Measurements from ENCODE around the gene ZIC4.

The ZIC4 gene

GRCh38 chr3:147412261-147412916 is 6.0 kb upstream of the ZIC4 start:
- H3K4me2 ChIP-seq (ENCODE audit: low read length), result no peak overlapping the region
- TF ChIP-seq EZH2phosphoT487 (IDR thresholded peaks at IDR 0.05; ENCODE audit: low read depth) (no peak), CTCF (IDR thresholded peaks at IDR 0.05; ENCODE audit: low read depth, low read length) (no peak)
- H3K27me3 ChIP-seq (ENCODE audit: low read depth, low read length), result no peaks in the 10 kb centered on the region
- H4K20me1 ChIP-seq (ENCODE audit: insufficient read depth, low read length), result no peaks in the 10 kb centered on the region
- 0 out of 2 replicates have a peak, but pooled peaks cover 3% of the 10 kb centered on the region for H3K9me3 ChIP-seq (ENCODE audit: insufficient read depth, low read length)
- no peak overlapping the region for H2AFZ ChIP-seq (ENCODE audit: low read depth, low read length)
- H3K4me1 ChIP-seq (ENCODE audit: low read length), result no peaks in the 10 kb centered on the region
- H3K27ac ChIP-seq (ENCODE audit: low read length), result no peak overlapping the region
- no peak overlapping the region for H3K9ac ChIP-seq (ENCODE audit: low read length)
- H3K79me2 ChIP-seq (ENCODE audit: low read length), result no peaks in the 10 kb centered on the region
- no peak overlapping the region for H3K4me3 ChIP-seq (ENCODE audit: low read length)
- no peaks in the 10 kb centered on the region for H3K36me3 ChIP-seq (replicated peaks; ENCODE audit: low read depth, low read length)

- Histone ChIP-seq H3K27me3 (ENCODE audit: low read depth, low read length) (no peaks in the 10 kb centered on the region), H3K27ac (ENCODE audit: low read length) (no peak overlapping the region), H3K9me3 (ENCODE audit: insufficient read depth, low read length) (0 out of 2 replicates have a peak, but pooled peaks cover 3% of the 10 kb centered on the region), H3K4me2 (ENCODE audit: low read length) (no peak overlapping the region), H3K79me2 (ENCODE audit: low read length) (no peaks in the 10 kb centered on the region), H3K4me1 (ENCODE audit: low read length) (no peaks in the 10 kb centered on the region), H3K36me3 (replicated peaks; ENCODE audit: low read depth, low read length) (no peaks in the 10 kb centered on the region), H3K4me3 (ENCODE audit: low read length) (no peak overlapping the region), H4K20me1 (ENCODE audit: insufficient read depth, low read length) (no peaks in the 10 kb centered on the region), H2AFZ (ENCODE audit: low read depth, low read length) (no peak overlapping the region), H3K9ac (ENCODE audit: low read length) (no peak overlapping the region)
- TF ChIP-seq CTCF (IDR thresholded peaks at IDR 0.05; ENCODE audit: low read depth, low read length), result no peak
- no peak for TF ChIP-seq EZH2phosphoT487 (IDR thresholded peaks at IDR 0.05; ENCODE audit: low read depth)
Measured at GRCh38 chr3:147411815-147412241, 5.5 kb upstream of the ZIC4 start.

- Histone ChIP-seq H4K20me1 (ENCODE audit: insufficient read depth, low read length) (no peaks in the 10 kb centered on the region), H3K4me1 (ENCODE audit: low read length) (no peaks in the 10 kb centered on the region), H3K9ac (ENCODE audit: low read length) (no peak overlapping the region), H3K27me3 (ENCODE audit: low read depth, low read length) (no peaks in the 10 kb centered on the region), H3K79me2 (ENCODE audit: low read length) (no peaks in the 10 kb centered on the region), H3K9me3 (ENCODE audit: insufficient read depth, low read length) (peaks cover 3% of the 10 kb centered on the region; the same call in 1 of the 2 replicates), H3K4me2 (ENCODE audit: low read length) (no peak overlapping the region), H3K36me3 (replicated peaks; ENCODE audit: low read depth, low read length) (no peaks in the 10 kb centered on the region), H2AFZ (ENCODE audit: low read depth, low read length) (no peak overlapping the region), H3K27ac (ENCODE audit: low read length) (no peak overlapping the region), H3K4me3 (ENCODE audit: low read length) (no peak overlapping the region)
- no peak for TF ChIP-seq CTCF (IDR thresholded peaks at IDR 0.05; ENCODE audit: low read depth, low read length)
- TF ChIP-seq EZH2phosphoT487 (IDR thresholded peaks at IDR 0.05; ENCODE audit: low read depth), result no peak
Measured at GRCh38 chr3:147411238-147411814, 5.0 kb upstream of the ZIC4 start.

GRCh38 chr3:147410526-147411237 is 4.3 kb upstream of the ZIC4 start:
- H3K4me2 ChIP-seq (ENCODE audit: low read length), result no peak overlapping the region
- H2AFZ ChIP-seq (ENCODE audit: low read depth, low read length), result no peak overlapping the region
- H3K4me3 ChIP-seq (ENCODE audit: low read length), result no peak overlapping the region
- no peak for TF ChIP-seq EZH2phosphoT487 (IDR thresholded peaks at IDR 0.05; ENCODE audit: low read depth)
- TF ChIP-seq CTCF (IDR thresholded peaks at IDR 0.05; ENCODE audit: low read depth, low read length), result no peak
- no peaks in the 10 kb centered on the region for H3K27me3 ChIP-seq (ENCODE audit: low read depth, low read length)
- no peaks in the 10 kb centered on the region for H4K20me1 ChIP-seq (ENCODE audit: insufficient read depth, low read length)
- H3K9ac ChIP-seq (ENCODE audit: low read length), result no peak overlapping the region
- no peaks in the 10 kb centered on the region for H3K4me1 ChIP-seq (ENCODE audit: low read length)
- no peaks in the 10 kb centered on the region for H3K36me3 ChIP-seq (replicated peaks; ENCODE audit: low read depth, low read length)
- H3K9me3 ChIP-seq (ENCODE audit: insufficient read depth, low read length), result peaks cover 3% of the 10 kb centered on the region; the same call in 1 of the 2 replicates
- H3K27ac ChIP-seq (ENCODE audit: low read length), result no peak overlapping the region
- H3K79me2 ChIP-seq (ENCODE audit: low read length), result no peaks in the 10 kb centered on the region

All from OCI-LY3 (cell line).